Measurements from ENCODE around the gene YTHDC2.
A peak's percentile ranks its signal among the peaks of the same experiment; 100 is the strongest.

YTHDC2 gene

DNA sequence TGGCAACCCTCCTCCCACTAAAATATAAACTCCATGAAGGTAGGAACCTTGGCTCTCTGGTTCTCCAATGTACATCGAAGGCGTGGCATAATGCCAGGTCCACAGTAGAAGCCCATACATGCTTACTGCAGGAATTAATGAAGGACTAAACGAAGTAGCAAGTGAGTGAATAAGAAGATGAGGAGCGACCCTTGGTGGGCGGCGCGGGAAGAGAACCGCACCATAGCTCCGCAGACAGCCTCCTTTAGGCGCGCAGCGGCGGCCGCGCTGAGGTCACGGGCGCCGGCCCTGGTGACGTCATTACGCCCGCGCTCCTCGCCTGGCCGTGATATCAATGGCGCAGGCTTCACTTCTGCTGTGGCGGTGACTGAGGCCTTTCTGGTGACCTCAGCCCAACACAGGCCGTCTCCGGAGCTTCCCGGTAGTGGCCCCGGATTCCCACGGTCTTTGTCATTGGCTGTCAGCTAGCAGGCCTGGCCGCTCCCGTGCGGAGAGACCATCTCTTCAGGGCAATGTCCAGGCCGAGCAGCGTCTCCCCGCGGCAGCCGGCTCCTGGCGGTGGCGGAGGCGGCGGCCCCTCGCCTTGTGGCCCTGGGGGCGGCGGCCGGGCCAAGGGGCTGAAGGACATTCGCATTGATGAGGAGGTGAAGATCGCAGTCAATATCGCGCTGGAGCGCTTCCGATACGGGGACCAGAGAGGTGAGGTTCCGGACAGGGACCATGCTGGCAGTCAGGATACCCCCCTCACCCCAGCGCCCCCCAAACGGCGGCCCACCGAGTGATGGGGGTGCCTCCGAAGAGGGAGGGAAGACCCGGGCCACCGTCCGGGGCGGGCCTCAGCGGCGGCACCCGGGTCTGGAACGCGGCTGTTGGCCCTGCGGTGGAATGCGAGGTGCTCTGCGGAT lies at the start of gene YTHDC2:
Gene YTHDC2, plus strand, starts transcription at position 311 of the 905 bp plus-strand sequence. Its CDS starts 202 bp downstream, at position 513.
- H3K36me3 Mint-ChIP-seq (ENCODE audit: low read depth): peaks cover 35% of the 10 kb centered on the region
- peak within 1 kb of the TSS; percentile 96 for H3K27ac Mint-ChIP-seq
- H3K27me3 Mint-ChIP-seq: peaks cover 11% of the 10 kb centered on the region
- peaks cover 33% of the 10 kb centered on the region for H3K4me1 Mint-ChIP-seq (ENCODE audit: low read depth)
- H3K9me3 Mint-ChIP-seq: peaks cover 2% of the 10 kb centered on the region
- DNase-seq: peak; percentile 94
- H3K4me3 Mint-ChIP-seq: peak within 1 kb of the TSS; percentile 91

DNA sequence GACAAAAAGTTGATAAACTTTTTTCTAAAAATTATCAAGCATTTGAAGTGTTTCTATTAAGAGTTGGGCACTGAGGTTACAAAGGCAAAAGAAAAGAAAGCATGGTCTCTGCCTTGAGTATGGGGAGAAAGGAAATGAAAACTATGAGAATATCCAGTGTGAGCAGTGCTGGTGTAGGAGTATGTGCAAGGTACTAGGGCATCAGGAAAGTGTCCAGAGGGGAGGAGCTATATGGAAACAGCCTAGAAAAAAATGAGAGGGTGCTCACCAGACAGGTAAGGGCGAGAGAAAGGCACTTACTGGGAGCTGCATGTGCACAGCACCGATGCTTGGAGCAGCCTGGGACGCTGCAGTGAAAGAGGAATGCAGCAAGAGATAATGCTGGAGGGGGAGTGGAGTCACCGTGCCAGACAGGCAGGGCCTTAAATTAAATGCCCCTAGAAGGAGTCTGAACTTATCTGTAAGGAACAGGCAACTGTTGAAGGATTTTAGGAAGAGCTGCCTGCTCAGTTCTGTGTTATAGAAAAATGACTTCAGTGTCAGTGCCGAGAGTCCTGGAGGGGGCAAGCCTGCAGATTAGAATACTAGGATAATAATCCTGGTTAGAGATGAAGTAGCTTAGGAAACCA lies 39.3 kb upstream of the YTHDC2 start:
- H3K4me1 Mint-ChIP-seq (ENCODE audit: low read depth): no peaks in the 10 kb centered on the region
- peaks cover 2% of the 10 kb centered on the region for H3K9me3 Mint-ChIP-seq
- peaks cover 50% of the 10 kb centered on the region for H3K27me3 Mint-ChIP-seq
- DNase-seq: no peak
- no peak overlapping the region for H3K27ac Mint-ChIP-seq
- no peak overlapping the region for H3K4me3 Mint-ChIP-seq
- no peaks in the 10 kb centered on the region for H3K36me3 Mint-ChIP-seq (ENCODE audit: low read depth)

DNA sequence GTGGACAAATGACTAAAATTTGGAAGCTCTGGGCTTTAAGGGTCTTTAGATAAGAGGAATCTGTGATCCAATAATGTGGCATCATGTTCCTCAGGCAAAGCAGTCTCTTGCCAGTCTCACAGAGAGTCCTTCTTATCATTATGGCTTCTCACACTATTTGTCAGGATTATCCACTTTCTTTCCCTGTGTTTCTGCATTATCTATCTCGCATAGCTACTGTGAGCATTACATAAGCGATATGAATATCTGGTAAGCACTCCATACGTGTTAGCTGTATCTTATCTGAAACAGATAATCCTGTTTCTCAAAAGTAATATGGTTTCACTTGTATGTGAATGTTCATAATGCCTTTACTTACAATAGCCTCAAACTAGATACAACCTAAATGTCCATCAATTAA lies 34.8 kb upstream of the YTHDC2 start:
- no peak for DNase-seq
- no peaks in the 10 kb centered on the region for H3K4me1 Mint-ChIP-seq (ENCODE audit: low read depth)
- no peaks in the 10 kb centered on the region for H3K36me3 Mint-ChIP-seq (ENCODE audit: low read depth)
- H3K27ac Mint-ChIP-seq: no peak overlapping the region
- H3K27me3 Mint-ChIP-seq: peaks cover 38% of the 10 kb centered on the region
- no peaks in the 10 kb centered on the region for H3K9me3 Mint-ChIP-seq
- no peak overlapping the region for H3K4me3 Mint-ChIP-seq

DNA sequence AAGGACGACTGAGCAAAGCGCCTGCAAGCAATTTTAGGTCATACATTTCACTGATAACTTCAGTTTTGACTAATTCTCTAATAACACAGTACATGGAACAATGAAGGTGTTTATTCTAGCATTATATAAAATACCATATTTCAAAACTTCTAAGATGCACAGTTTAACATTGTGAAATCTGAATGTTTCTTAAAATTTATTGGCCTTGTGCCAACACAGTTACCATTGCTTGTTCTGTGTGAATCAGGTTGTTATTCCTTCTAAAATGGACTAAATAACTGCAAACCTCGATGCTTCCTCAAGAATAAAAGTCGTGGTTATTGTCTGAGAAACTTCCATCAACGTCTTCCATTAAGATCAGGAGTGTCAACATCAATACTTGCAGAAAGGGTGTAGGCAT lies 33.3 kb upstream of the YTHDC2 start:
- Mint-ChIP-seq H3K4me1 (ENCODE audit: low read depth) (no peaks in the 10 kb centered on the region), H3K4me3 (no peak overlapping the region), H3K27ac (no peak overlapping the region), H3K36me3 (ENCODE audit: low read depth) (no peaks in the 10 kb centered on the region), H3K9me3 (no peaks in the 10 kb centered on the region), H3K27me3 (peaks cover 38% of the 10 kb centered on the region)
- DNase-seq: no peak

DNA sequence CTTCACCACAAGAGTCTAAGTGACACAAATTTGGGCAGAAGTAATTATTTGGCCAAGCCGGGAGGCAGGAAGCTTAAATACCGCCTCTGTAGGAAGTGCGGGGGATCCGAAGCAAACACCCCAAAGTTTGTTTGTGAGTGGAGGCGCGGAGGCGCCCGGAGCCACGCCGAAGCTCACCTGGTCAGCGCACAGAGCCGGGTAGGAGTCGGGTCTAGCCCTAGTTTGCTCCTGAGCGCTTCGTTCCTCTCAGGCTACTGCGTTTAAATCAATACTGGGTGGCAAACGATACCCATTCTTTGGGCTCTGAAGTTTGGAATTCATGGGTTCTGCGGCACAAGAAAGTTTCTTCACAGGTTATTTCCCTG lies 26.1 kb upstream of the YTHDC2 start:
- peak overlapping the region; percentile 78 for H3K4me3 Mint-ChIP-seq
- H3K27me3 Mint-ChIP-seq: peaks cover 86% of the 10 kb centered on the region
- peaks cover 20% of the 10 kb centered on the region for H3K4me1 Mint-ChIP-seq (ENCODE audit: low read depth)
- H3K27ac Mint-ChIP-seq: no peak overlapping the region
- H3K9me3 Mint-ChIP-seq: peaks cover 18% of the 10 kb centered on the region
- H3K36me3 Mint-ChIP-seq (ENCODE audit: low read depth): no peaks in the 10 kb centered on the region
- peak; percentile 37 for DNase-seq

DNA sequence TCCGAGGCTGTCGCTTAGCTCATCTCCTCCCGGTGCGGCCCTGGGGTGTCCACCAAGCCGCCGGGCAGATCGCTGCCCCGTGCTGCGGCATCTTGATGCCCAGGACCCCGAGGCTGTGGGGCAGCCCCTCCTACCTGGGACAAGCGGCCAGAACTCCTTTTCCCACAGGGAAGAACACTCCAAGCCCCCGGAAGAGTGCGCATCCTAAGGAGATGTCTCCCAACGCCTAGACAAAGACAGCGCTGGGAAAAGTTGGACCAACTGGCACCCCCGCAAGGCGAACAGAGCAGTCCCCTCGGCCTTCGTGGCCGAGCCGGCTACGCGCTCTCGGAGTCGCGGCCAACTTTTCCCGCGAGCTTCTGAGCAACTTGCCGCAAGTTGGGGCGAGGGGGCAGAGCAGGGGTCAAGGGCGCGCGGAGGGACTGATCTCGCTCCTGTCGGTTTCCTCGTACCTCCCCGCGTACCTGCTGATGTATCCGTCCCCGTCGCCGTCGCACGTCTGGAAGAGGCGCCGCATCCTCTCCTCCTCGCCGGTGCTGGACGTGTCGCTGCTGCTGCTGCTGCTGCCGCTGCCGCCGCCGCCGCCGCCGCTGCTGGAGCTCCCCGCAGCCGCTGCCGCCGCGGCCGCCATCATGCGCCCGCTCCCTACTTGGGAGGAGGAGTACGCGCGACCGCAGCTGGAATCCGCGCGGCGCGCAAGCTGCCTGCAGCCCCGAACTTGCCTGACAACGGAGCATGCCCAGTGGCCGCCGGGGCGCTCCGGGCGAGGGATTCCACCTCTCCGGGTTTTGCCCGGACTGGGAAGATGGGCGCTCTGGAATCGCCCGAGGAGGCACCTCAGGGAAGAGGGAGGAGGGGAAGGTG lies 25.5 kb upstream of the YTHDC2 start, which contains the start of gene MCC:
Gene MCC, minus strand, starts transcription at position 673 of the 864 bp plus-strand sequence.
- H3K27me3 Mint-ChIP-seq: peaks cover 84% of the 10 kb centered on the region
- no peaks in the 10 kb centered on the region for H3K36me3 Mint-ChIP-seq (ENCODE audit: low read depth)
- H3K9me3 Mint-ChIP-seq: peaks cover 18% of the 10 kb centered on the region
- no peak within 1 kb of the TSS for H3K27ac Mint-ChIP-seq
- peak within 1 kb of the TSS; percentile 78 for H3K4me3 Mint-ChIP-seq
- peaks cover 20% of the 10 kb centered on the region for H3K4me1 Mint-ChIP-seq (ENCODE audit: low read depth)
- DNase-seq: peak; percentile 63

DNA sequence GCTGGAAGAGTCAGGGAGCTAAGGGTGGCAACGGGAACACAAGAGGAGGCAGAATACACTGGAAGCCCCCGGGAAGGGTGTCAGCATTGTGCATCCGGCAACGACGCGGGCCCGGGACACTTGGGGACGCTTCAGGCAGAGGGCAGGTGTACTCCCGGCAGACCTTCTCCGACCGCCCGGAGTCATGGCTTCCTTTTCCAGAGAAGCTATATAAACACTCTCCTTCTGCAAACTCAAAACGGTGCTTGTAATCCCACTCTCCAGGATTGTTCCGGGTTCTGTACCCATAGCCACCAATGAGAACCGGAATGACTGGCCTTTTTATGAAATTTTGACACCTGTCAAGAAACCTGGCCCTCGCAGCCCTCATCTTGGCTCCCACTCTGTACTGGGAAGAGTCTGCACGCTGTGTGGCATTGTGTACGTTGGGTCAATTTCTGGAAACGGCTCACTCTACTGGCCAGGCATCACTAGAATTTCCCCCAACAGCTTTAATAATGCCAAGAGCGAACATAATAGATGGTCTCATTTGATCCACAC lies 24.8 kb upstream of the YTHDC2 start:
- no peaks in the 10 kb centered on the region for H3K36me3 Mint-ChIP-seq (ENCODE audit: low read depth)
- peak overlapping the region; percentile 78 for H3K4me3 Mint-ChIP-seq
- H3K4me1 Mint-ChIP-seq (ENCODE audit: low read depth): peaks cover 20% of the 10 kb centered on the region
- peaks cover 18% of the 10 kb centered on the region for H3K9me3 Mint-ChIP-seq
- peaks cover 82% of the 10 kb centered on the region for H3K27me3 Mint-ChIP-seq
- no peak overlapping the region for H3K27ac Mint-ChIP-seq
- DNase-seq: no peak

DNA sequence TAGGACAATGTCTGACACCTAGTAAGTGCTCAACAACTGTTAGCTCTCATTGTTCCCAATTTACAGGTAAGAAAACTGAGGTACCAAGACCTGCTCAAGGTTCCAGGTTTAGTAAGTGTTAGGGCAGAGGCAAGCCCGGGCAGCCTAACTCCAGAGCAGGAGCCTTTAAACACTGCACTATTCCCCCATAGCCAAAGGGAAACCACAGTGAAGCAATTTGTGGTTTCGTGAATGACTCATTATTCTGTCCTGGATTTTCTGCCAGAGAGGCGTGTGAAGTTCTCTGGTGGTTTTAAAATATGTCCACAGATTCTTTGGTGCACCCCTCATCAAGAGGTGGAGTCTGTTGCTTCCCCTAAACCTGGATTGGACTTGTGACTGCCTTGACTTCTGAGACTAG lies 24.2 kb upstream of the YTHDC2 start:
- DNase-seq: no peak
- H3K4me3 Mint-ChIP-seq: peak overlapping the region; percentile 78
- no peak overlapping the region for H3K27ac Mint-ChIP-seq
- H3K4me1 Mint-ChIP-seq (ENCODE audit: low read depth): peaks cover 20% of the 10 kb centered on the region
- H3K27me3 Mint-ChIP-seq: peaks cover 78% of the 10 kb centered on the region
- no peaks in the 10 kb centered on the region for H3K36me3 Mint-ChIP-seq (ENCODE audit: low read depth)
- H3K9me3 Mint-ChIP-seq: peaks cover 18% of the 10 kb centered on the region

DNA sequence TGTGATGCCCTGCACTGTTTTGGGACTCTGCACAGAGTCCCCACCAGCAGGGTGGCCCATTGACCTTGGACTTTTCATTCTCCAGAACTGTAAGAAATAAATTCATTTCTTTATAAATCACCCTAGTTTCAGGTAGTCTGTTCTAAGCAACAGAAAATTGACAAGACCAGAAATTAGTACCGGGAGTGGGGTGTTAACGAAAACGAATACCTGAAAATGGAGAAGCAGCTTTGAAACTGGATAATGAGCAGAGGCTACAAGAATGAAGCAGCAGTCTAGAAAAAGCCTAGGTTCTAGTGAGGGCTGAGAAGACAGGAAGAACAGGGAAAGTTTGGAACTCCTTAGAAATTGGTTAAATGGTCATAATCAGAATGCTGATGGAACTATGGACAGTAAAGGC lies 23.2 kb upstream of the YTHDC2 start:
- no peak for DNase-seq
- Mint-ChIP-seq H3K27ac (no peak overlapping the region), H3K9me3 (peaks cover 18% of the 10 kb centered on the region), H3K4me1 (ENCODE audit: low read depth) (peaks cover 20% of the 10 kb centered on the region), H3K36me3 (ENCODE audit: low read depth) (no peaks in the 10 kb centered on the region), H3K4me3 (no peak overlapping the region), H3K27me3 (peaks cover 69% of the 10 kb centered on the region)

DNA sequence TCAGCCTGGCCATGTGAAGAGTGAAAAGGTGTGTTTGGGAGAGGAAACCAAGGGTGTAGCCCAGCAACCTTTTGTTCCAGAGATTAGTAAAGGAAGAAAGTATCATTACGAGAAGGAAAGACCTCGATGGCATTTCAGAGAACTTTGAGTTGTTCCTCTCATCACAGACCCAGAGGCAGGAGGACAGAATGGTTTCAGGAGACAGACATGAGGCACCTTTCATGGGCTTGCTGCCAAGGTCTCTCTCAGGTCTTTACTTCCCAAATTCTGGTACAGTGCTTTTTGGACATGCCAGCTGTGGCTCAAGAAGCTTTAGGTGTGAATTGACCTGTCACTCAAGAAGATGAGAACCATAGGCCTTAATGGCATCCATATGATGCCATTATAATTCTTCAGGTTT lies 22.5 kb upstream of the YTHDC2 start:
- peaks cover 62% of the 10 kb centered on the region for H3K27me3 Mint-ChIP-seq
- no peak overlapping the region for H3K4me3 Mint-ChIP-seq
- peaks cover 20% of the 10 kb centered on the region for H3K4me1 Mint-ChIP-seq (ENCODE audit: low read depth)
- H3K36me3 Mint-ChIP-seq (ENCODE audit: low read depth): no peaks in the 10 kb centered on the region
- DNase-seq: no peak
- H3K9me3 Mint-ChIP-seq: peaks cover 18% of the 10 kb centered on the region
- H3K27ac Mint-ChIP-seq: no peak overlapping the region

DNA sequence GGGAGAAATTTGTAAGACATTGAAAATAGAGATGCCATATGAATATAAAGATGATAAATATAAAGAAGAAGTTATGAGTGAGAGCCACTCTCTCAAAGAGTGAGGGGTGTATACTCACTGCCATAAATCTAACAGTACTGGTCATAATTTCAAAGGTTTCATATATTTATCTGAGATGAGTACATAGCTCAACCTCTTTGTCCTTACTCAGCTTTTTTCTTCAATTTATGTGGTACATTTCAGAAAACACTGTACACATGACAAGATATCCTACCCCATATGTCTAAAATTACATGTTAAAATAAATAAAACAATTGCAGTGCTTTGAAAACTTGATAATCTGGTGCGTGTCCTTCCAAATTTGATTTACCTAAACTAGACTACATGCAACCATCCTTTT lies 20.0 kb upstream of the YTHDC2 start:
- DNase-seq: no peak
- peaks cover 11% of the 10 kb centered on the region for H3K4me1 Mint-ChIP-seq (ENCODE audit: low read depth)
- H3K4me3 Mint-ChIP-seq: no peak overlapping the region
- peaks cover 18% of the 10 kb centered on the region for H3K9me3 Mint-ChIP-seq
- no peaks in the 10 kb centered on the region for H3K36me3 Mint-ChIP-seq (ENCODE audit: low read depth)
- H3K27me3 Mint-ChIP-seq: peaks cover 47% of the 10 kb centered on the region
- no peak overlapping the region for H3K27ac Mint-ChIP-seq

DNA sequence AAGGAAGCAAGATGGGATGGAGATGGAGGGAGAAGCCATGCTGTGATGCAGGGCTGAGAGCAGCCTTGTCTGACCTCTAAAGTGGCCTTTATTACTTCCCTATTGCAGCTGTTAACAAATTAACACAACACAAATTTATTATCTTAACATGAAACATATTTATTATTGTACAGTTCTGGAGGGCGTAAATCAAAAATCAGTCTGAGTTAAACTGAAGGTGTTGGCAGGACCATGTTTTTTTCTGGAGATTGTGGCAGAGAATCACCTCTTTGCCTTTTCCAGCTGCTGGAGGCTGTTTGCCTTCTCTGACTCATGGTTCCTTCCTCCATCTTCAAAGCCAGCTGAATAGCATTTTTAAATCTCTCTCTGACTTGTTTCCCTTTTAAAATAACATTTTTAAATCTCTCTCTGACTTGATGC lies 18.1 kb upstream of the YTHDC2 start:
- Mint-ChIP-seq H3K36me3 (ENCODE audit: low read depth) (no peaks in the 10 kb centered on the region), H3K27ac (no peak overlapping the region), H3K27me3 (peaks cover 38% of the 10 kb centered on the region), H3K4me3 (no peak overlapping the region), H3K4me1 (ENCODE audit: low read depth) (no peaks in the 10 kb centered on the region), H3K9me3 (peaks cover 9% of the 10 kb centered on the region)
- no peak for DNase-seq

DNA sequence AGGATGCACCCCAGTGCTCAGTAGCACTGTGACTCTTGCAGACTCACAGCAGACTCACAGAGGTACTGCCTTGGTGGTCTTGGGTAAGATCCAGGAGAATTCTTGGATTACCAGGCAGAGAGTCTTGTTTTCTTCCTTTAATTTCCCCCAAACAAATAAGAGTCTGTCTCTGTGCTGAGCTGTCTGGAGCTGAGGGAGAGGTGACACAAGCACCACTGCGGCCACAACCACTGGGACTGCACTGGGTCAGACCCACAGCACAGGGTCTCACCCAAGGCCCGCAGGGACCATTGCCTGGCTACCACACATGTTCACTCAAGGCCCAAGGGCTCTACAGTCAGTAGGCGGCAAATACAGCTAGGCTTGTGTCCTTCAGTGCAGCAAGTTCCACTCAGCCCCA lies 11.4 kb upstream of the YTHDC2 start:
- H3K4me1 Mint-ChIP-seq (ENCODE audit: low read depth): no peaks in the 10 kb centered on the region
- no peak overlapping the region for H3K4me3 Mint-ChIP-seq
- H3K9me3 Mint-ChIP-seq: no peaks in the 10 kb centered on the region
- no peak for DNase-seq
- no peaks in the 10 kb centered on the region for H3K36me3 Mint-ChIP-seq (ENCODE audit: low read depth)
- H3K27ac Mint-ChIP-seq: no peak overlapping the region
- H3K27me3 Mint-ChIP-seq: peaks cover 57% of the 10 kb centered on the region

DNA sequence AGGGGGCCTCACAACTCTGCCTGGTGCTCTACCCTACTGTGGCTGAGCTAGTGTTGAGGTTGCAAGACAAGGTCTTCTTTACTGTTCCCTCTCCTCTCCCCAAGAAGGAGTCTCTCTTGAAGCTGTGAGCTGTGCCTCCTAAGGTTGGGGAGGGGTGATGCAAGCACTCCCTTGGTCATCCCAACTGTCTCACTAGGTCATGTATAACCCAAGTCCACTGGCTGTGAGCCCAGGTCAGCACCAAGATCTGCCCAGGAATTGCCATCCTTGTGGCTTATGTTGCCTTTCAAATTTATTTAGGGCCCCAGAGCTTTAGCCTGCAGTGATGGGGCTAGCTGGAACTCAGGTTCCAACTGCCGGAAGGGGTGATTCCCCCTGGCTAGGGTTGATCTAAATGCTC lies 10.3 kb upstream of the YTHDC2 start:
- H3K27me3 Mint-ChIP-seq: peaks cover 63% of the 10 kb centered on the region
- no peak overlapping the region for H3K27ac Mint-ChIP-seq
- no peak for DNase-seq
- H3K9me3 Mint-ChIP-seq: no peaks in the 10 kb centered on the region
- H3K4me1 Mint-ChIP-seq (ENCODE audit: low read depth): no peaks in the 10 kb centered on the region
- no peaks in the 10 kb centered on the region for H3K36me3 Mint-ChIP-seq (ENCODE audit: low read depth)
- no peak overlapping the region for H3K4me3 Mint-ChIP-seq

Data from activated T-cell treated with anti-CD3 and anti-CD28 coated beads, Interleukin-2, amount 50 U/mL, for 24 hours (primary cell).